ENCODE data around the gene HINFP. TPM values are rescaled to one million over a fixed set of nuclear protein-coding genes. Genes with fewer than 3 reads are reported as not detected.
"Not testable (repeated sequence)": the region's sequence is repeated elsewhere in the genome, so short reads cannot be mapped to it uniquely, and the experiment has no call there.

Gene HINFP
- total RNA-seq, 3 donors from 2014 or later = 37.2 to 58.1 (median 42.2) TPM

- Histone ChIP-seq H3K36me3 (ENCODE audit: low read depth) (no peaks in the 10 kb centered on the region), H3K4me3 (no peak overlapping the region), H3K9me3 (no peaks in the 10 kb centered on the region), H3K4me1 (ENCODE audit: low read depth) (no peaks in the 10 kb centered on the region)
- no peak for TF ChIP-seq CTCF (IDR thresholded peaks at IDR 0.05)
- intact Hi-C loops (cut with DNase I, micrococcal nuclease) = no loop called here
- no peak for ATAC-seq
- no peak for DNase-seq
Measured at GRCh38 chr11:119178166-119178680, 56.8 kb downstream of the HINFP start.

- DNase-seq = no peak
- H3K4me3 ChIP-seq = no peak overlapping the region
- TF ChIP-seq CTCF (IDR thresholded peaks at IDR 0.05) = no peak
- H3K36me3 ChIP-seq (ENCODE audit: low read depth) = no peaks in the 10 kb centered on the region
- no peak for ATAC-seq
- intact Hi-C loops (cut with DNase I, micrococcal nuclease) = no loop called here
- H3K9me3 ChIP-seq = no peaks in the 10 kb centered on the region
- no peaks in the 10 kb centered on the region for H3K4me1 ChIP-seq (ENCODE audit: low read depth)
Measured at GRCh38 chr11:119179342-119179741, 58.0 kb downstream of the HINFP start.

DNA sequence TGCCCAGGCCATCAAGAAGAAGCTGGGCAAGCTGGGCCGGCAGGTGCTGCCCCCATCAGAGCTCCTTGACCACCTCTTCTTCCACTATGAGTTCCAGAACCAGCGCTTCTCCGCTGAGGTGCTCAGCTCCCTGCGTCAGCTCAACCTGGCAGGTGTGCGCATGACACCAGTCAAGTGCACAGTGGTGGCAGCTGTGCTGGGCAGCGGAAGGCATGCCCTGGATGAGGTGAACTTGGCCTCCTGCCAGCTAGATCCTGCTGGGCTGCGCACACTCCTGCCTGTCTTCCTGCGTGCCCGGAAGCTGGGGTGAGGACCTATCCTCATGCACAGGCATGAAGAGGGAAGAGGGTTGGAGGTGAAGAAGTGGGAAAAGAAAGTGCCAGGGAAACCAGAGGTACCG, 58.6 kb downstream of the HINFP start:
- TF ChIP-seq CTCF (IDR thresholded peaks at IDR 0.05) = no peak
- H3K4me3 ChIP-seq = no peak overlapping the region
- peaks cover 3% of the 10 kb centered on the region for H3K4me1 ChIP-seq (ENCODE audit: low read depth)
- ATAC-seq (no peak), DNase-seq (no peak)
- H3K9me3 ChIP-seq = no peaks in the 10 kb centered on the region
- H3K36me3 ChIP-seq (ENCODE audit: low read depth) = no peaks in the 10 kb centered on the region
- intact Hi-C loops (cut with DNase I, micrococcal nuclease) = loop anchor here in 1 of 2 donors (10.0 kb wide), 1 partner anchor 45 kb away; no protein-coding TSS in a partner anchor

DNA sequence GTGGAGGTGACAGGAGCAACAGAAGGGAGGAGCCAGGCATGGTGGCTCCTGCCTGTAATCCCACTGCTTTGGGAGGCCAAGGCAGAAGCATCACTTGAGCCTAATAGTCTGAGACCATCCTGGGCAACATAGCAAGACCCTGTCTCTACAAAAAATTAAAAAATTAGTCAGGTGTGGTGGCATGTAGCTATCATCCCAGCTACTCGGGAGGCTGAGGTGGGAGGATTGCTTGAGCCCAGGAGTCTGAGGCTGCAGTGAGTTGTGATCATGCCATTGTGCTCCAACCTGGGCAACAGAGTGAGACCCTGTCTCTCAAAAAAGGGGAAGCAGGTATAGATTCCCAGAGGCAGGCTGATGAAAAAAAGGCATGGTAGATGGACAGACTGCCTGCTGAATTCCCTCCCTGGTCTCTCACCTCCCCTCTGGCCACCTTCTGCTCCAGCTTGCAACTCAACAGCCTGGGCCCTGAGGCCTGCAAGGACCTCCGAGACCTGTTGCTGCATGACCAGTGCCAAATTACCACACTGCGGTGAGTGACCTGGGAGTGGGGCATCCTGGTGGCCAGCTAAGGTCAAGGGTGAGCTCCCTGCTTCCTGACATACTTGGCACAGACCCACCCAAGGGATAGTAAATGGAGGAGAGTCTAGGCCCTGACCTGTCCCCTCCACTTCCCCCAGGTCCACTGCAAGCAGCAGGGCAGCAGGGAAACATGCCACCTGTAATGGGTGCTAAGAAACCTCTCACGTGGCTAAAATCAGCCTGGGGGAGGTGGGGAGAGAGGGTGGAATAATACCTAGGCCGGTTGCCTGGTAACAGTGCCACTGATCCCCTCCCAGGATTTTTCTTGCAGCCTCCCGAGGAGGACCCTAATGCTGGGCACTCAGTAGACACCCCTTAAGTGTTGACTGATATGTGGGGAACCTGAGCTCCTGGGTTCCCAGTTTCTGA, 59.6 kb downstream of the HINFP start:
- ATAC-seq (no peak), DNase-seq (no peak)
- Histone ChIP-seq H3K9me3 (no peaks in the 10 kb centered on the region), H3K4me1 (ENCODE audit: low read depth) (peaks cover 4% of the 10 kb centered on the region), H3K4me3 (no peak overlapping the region), H3K36me3 (ENCODE audit: low read depth) (no peaks in the 10 kb centered on the region)
- intact Hi-C loops (cut with DNase I, micrococcal nuclease) = loop anchor here in 1 of 2 donors (10.0 kb wide), 1 partner anchor 46 kb away; no protein-coding TSS in a partner anchor
- no peak for TF ChIP-seq CTCF (IDR thresholded peaks at IDR 0.05)

DNA sequence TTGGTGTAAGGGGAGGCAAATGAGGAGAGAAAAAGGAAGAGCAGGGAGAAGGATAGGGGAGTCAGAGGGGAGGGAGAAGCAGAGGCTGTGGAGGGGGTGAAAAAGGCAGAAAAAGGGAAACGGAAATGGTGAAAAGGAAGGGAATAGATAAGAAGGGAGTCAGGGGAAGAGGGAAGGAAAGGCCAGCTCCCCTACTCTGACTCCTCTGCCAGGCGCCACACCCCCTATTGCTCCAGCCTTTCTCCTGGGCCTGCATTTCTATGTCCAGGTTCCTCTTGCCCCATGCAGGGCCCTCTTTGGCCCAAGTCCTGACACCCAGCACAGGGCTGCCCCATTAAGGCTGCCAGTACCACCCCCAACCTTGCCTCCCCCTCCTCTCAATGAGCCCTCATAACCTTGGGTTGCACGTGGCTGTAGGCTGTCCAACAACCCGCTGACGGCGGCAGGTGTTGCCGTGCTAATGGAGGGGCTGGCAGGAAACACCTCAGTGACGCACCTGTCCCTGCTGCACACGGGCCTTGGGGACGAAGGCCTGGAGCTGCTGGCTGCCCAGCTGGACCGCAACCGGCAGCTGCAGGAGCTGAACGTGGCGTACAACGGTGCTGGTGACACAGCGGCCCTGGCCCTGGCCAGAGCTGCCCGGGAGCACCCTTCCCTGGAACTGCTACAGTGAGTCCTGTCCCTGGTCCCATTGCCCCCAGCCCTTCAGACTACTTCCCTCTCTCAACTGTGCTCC, 60.5 kb downstream of the HINFP start:
- no peak for TF ChIP-seq CTCF (IDR thresholded peaks at IDR 0.05)
- intact Hi-C loops (cut with DNase I, micrococcal nuclease) = loop anchor here in 1 of 2 donors (10.0 kb wide), 1 partner anchor 47 kb away; no protein-coding TSS in a partner anchor
- Histone ChIP-seq H3K36me3 (ENCODE audit: low read depth) (no peaks in the 10 kb centered on the region), H3K4me1 (ENCODE audit: low read depth) (peaks cover 4% of the 10 kb centered on the region), H3K4me3 (no peak overlapping the region), H3K9me3 (no peaks in the 10 kb centered on the region)
- no peak for ATAC-seq
- DNase-seq = no peak

DNA sequence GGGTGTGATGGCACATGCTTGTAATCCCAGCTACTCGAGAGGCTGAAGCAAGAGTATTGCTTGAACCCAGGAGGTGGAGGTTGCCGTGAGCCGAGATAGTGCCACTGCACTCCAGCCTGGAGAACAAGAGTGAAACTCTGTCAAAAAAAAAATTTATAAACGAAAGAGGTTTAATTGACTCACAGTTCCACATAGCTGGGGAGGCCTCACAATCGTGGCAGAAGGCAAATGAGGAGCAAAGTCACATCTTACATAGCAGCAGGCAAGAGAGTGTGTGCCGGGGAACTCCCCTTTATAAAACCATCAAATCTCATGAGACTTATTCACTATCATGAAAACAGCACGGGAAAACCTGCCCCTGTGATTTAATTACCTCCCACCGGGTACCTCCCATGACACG, 63.0 kb downstream of the HINFP start:
- intact Hi-C loops (cut with DNase I, micrococcal nuclease) = loop anchor here in 1 of 2 donors (10.0 kb wide), 1 partner anchor 50 kb away; no protein-coding TSS in a partner anchor

More for the DNA sequence above, 63.0 kb downstream of the HINFP start:
- ATAC-seq; DNase-seq; H3K9me3 ChIP-seq; H3K36me3 ChIP-seq (ENCODE audit: low read depth); H3K4me3 ChIP-seq: not testable (repeated sequence)
- H3K4me1 ChIP-seq (ENCODE audit: low read depth) = peaks cover 12% of the 10 kb centered on the region

Measured in mucosa of descending colon (tissue), 3 donors.